ENCODE data around the gene CCDC141. TPM values are rescaled to one million over a fixed set of nuclear protein-coding genes. Genes with fewer than 3 reads are reported as not detected.

Gene CCDC141
- total RNA-seq, 6 experiments from 2014 or later: 0.03 to 0.05 TPM; not detected in 4

DNA sequence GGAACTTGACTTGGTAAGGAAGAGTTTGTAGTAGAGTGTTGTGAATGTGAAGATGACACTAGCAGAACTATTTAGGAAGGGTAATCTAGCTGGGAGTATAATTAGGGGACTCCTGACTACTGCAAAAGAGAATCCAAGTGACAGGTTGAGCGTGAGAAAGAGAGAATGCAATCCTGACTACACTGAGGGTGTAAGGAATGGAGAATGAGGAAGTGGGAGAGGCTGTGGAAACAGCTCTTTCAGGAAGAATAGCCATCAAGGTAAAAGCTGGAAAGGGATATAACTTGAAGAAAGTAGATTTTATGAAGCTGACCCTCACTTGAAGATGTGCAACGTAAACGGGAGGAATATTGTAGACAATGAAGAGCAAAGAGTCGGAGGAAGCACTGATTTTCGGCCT is 201.6 kb downstream of the CCDC141 start:
- Mint-ChIP-seq H3K27me3 (ENCODE audit: insufficient read depth) (peaks cover 3% of the 10 kb centered on the region), H3K4me3 (no peak overlapping the region), H3K9me3 (no peaks in the 10 kb centered on the region), H3K36me3 (ENCODE audit: low read depth) (no peaks in the 10 kb centered on the region), H3K27ac (no peak overlapping the region), H3K4me1 (ENCODE audit: low read depth) (peaks cover 32% of the 10 kb centered on the region)
- TF ChIP-seq, protein P1, sequence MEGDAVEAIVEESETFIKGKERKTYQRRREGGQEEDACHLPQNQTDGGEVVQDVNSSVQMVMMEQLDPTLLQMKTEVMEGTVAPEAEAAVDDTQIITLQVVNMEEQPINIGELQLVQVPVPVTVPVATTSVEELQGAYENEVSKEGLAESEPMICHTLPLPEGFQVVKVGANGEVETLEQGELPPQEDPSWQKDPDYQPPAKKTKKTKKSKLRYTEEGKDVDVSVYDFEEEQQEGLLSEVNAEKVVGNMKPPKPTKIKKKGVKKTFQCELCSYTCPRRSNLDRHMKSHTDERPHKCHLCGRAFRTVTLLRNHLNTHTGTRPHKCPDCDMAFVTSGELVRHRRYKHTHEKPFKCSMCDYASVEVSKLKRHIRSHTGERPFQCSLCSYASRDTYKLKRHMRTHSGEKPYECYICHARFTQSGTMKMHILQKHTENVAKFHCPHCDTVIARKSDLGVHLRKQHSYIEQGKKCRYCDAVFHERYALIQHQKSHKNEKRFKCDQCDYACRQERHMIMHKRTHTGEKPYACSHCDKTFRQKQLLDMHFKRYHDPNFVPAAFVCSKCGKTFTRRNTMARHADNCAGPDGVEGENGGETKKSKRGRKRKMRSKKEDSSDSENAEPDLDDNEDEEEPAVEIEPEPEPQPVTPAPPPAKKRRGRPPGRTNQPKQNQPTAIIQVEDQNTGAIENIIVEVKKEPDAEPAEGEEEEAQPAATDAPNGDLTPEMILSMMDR (IDR thresholded peaks at IDR 0.05): no peak
- no peak for DNase-seq

DNA sequence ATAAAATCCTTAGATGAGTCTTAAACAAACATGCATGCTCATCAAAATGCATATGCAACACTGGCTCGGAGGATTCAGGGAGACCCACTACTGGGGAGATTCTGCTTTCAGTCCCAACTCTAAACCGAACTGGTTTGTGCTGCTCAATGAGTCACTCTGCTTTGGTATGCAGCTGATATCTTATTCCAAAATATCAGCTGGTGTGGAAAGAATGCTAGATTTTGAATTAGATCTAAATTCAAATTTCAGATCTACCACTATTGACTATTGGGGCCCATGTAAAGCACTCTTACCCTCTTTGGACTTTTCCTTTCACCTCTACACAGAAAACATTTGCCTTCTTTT is 203.5 kb downstream of the CCDC141 start:
- no peak overlapping the region; the same call in 1 of the 2 replicates for H3K4me3 Mint-ChIP-seq
- H3K4me1 Mint-ChIP-seq (ENCODE audit: low read depth): peaks cover 23% of the 10 kb centered on the region
- H3K9me3 Mint-ChIP-seq: no peaks in the 10 kb centered on the region
- no peaks in the 10 kb centered on the region for H3K36me3 Mint-ChIP-seq (ENCODE audit: low read depth)
- no peak overlapping the region for H3K27ac Mint-ChIP-seq
- no peak for DNase-seq
- H3K27me3 Mint-ChIP-seq (ENCODE audit: insufficient read depth): no peaks in the 10 kb centered on the region; the same call in 1 of the 2 replicates
- TF ChIP-seq, protein P1 (IDR thresholded peaks at IDR 0.05): no peak

DNA sequence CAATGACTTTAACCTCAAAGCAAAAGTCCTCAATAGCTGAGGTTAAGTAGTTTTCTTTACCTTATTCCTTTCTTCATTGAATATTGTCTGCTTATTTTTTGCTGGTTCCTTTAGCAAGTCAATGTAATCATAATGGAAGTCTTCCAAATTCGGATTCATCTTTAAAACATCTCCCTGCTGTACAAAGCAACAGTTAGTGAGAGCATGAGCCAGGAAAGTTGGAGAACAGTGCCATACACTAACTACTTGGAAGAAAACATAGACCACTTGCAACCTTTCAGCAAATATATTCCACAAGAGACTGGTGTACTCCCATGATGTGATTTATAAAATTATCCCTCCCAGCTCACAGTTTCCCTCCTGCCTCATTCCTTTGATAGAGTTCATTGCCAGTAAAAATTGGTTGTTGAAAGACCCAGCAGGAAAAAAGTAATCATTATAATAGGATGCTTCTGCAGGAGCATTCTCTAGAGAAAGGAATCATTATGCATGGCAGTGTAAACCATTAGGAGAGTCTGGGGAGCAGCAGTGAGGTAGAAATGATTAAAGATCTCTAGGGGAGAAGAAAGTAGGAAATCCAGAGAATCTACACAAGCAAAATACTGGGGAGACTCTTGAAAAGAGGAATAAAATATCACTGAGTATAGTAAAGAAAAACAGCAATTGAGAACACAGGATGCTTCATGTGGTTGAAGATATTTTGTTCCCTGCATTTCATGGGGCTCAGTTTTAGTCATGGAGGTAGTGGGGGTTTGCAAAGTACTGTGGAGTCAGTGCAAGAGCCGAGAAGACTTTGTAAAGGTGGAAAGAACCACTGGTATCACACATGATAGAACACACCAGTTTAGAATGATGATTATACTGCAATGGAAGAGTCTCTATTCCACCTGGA is 204.1 kb downstream of the CCDC141 start:
- no peaks in the 10 kb centered on the region; the same call in 1 of the 2 replicates for H3K27me3 Mint-ChIP-seq (ENCODE audit: insufficient read depth)

DNA sequence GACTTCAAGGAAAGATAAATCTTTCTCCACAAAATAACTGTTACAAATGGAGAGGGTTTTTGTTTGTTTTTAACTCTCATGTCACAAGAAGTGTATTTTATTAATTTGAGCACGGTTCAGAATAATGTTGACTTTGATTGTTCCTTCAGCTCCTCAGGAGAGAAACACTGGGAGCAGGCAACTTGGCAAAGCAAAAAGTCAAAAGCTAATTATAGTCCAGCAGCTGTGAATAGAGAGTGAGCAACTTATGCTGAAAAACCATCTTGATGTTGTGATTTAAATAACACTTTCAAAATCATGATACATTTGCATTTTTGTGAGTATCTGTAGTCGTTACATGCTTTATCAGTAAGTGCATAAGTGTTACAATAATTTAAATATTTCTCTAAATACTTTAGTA is 205.2 kb downstream of the CCDC141 start:
- TF ChIP-seq, protein P1 (IDR thresholded peaks at IDR 0.05): no peak
- H3K4me3 Mint-ChIP-seq: no peak overlapping the region
- H3K36me3 Mint-ChIP-seq (ENCODE audit: low read depth): no peaks in the 10 kb centered on the region
- peaks cover 23% of the 10 kb centered on the region for H3K4me1 Mint-ChIP-seq (ENCODE audit: low read depth)
- H3K9me3 Mint-ChIP-seq: no peaks in the 10 kb centered on the region; the same call in 1 of the 2 replicates
- no peak overlapping the region for H3K27ac Mint-ChIP-seq
- DNase-seq: no peak
- no peaks in the 10 kb centered on the region; the same call in none of the 2 replicates for H3K27me3 Mint-ChIP-seq (ENCODE audit: insufficient read depth)

More for the DNA sequence above, 204.1 kb downstream of the CCDC141 start:
- peak; percentile 53 for DNase-seq
- H3K27ac Mint-ChIP-seq: peak overlapping the region; percentile 28; the same call in 1 of the 2 replicates
- TF ChIP-seq, protein P1 (IDR thresholded peaks at IDR 0.05): no peak
- H3K4me1 Mint-ChIP-seq (ENCODE audit: low read depth): peaks cover 23% of the 10 kb centered on the region
- no peaks in the 10 kb centered on the region for H3K9me3 Mint-ChIP-seq
- no peaks in the 10 kb centered on the region for H3K36me3 Mint-ChIP-seq (ENCODE audit: low read depth)
- peak overlapping the region; percentile 12; the same call in 1 of the 2 replicates for H3K4me3 Mint-ChIP-seq

DNA sequence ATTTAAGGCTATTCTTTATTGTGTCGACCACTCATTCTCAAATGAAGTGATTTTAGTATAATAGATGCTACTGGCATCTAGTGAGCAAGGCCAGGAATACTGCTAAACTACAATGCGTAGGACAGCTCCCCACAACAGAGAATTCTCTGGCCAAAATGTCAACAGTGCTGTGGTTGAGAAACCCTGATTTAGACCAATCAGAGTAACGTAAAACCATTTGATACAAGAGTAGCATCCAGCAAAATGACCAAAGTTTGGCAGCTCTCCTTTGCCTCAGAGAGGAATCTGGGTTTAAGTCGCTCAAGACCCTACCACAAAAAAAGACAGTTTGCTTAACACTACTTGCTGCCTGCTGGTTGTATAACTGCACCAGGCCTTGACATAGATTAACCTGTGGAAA is 205.7 kb downstream of the CCDC141 start:
- Mint-ChIP-seq H3K27ac (no peak overlapping the region), H3K4me1 (ENCODE audit: low read depth) (peaks cover 23% of the 10 kb centered on the region), H3K4me3 (no peak overlapping the region), H3K36me3 (ENCODE audit: low read depth) (no peaks in the 10 kb centered on the region), H3K27me3 (ENCODE audit: insufficient read depth) (no peaks in the 10 kb centered on the region; the same call in none of the 2 replicates), H3K9me3 (no peaks in the 10 kb centered on the region; the same call in 1 of the 2 replicates)
- DNase-seq: no peak
- TF ChIP-seq, protein P1 (IDR thresholded peaks at IDR 0.05): no peak

Data from HFFc6 (cell line).